Measurements from ENCODE around the gene ST13. TPM values are rescaled to one million over a fixed set of nuclear protein-coding genes. Genes with fewer than 3 reads are reported as not detected.

The ST13 gene
- total RNA-seq, 2 experiments from 2014 or later: 260 to 297 TPM

DNA sequence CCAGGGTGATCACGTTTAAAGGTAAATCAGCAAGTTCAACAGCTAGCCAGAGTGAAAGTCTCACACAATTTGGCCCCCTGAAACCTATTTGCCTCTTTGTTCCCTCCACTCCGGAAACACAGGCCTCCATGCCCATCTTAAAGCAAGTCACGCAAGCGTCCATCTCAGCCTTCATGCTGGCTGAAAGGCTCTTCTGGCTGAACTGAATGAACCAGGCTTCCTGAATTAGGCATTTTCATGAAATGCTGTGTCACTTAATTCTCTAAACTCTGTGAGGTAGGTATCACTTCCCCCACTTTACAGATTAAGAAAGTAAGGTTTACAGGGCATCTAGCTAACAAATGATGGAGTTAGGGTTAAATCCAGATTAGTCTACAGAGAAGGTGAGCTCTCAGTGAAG lies 38.7 kb downstream of the ST13 start:
- H3K27ac Mint-ChIP-seq: peak overlapping the region; percentile 92
- ChIA-PET POLR2A (interaction anchor here (0.6 to 1.8 kb wide), 2 partner anchors 134 to 291 kb away, joined by 7 to 8 read pairs; partner anchors contain the start of gene RBX1), CTCF (interaction anchor here (0.7 to 1.3 kb wide), 2 partner anchors 81 to 185 kb away, joined by 3 to 5 read pairs; no protein-coding TSS in a partner anchor)
- peak overlapping the region; percentile 88 for H3K4me3 Mint-ChIP-seq
- DNase-seq (no peak), ATAC-seq (no peak)
- H3K36me3 Mint-ChIP-seq (ENCODE audit: low read depth): peaks cover 29% of the 10 kb centered on the region
- H3K9me3 Mint-ChIP-seq (ENCODE audit: low read depth): no peaks in the 10 kb centered on the region
- H3K27me3 Mint-ChIP-seq: no peaks in the 10 kb centered on the region
- peaks cover 30% of the 10 kb centered on the region for H3K4me1 Mint-ChIP-seq
- intact Hi-C loops (cut with DNase I, micrococcal nuclease): loop anchor here in 1 of 2 experiments (1.0 kb wide), 1 partner anchor 165 kb away; no protein-coding TSS in a partner anchor

DNA sequence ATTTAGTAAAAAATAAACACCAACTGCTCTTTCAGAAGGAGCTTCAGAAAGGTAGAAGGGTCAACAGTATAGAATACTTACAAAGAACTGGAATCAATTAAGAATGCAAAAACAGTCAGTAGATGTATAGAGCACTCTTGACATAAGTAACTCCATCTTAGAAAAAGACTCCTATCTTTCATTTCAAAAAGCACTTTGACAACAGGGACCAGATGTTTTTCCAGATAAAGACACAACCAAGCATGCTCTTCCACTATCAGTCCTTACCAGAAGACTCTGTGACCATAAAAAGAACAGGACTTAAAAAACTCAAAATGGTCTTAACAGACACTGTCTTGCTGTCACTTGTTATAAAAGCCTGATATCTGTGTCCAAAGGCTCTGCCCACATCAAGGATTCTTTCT lies 42.5 kb downstream of the ST13 start:
- intact Hi-C loops (cut with DNase I, micrococcal nuclease): no loop called here
- Mint-ChIP-seq H3K36me3 (ENCODE audit: low read depth) (peaks cover 30% of the 10 kb centered on the region), H3K4me1 (peaks cover 30% of the 10 kb centered on the region), H3K4me3 (no peak overlapping the region), H3K27me3 (no peaks in the 10 kb centered on the region), H3K27ac (no peak overlapping the region), H3K9me3 (ENCODE audit: low read depth) (no peaks in the 10 kb centered on the region)
- ATAC-seq: no peak
- CTCF ChIA-PET: interaction anchor here (1.0 to 1.2 kb wide), 2 partner anchors 46 to 377 kb away, joined by 3 to 4 read pairs; no protein-coding TSS in a partner anchor
- DNase-seq: no peak
- POLR2A ChIA-PET: interaction anchor here (0.6 kb wide), 1 partner anchor 241 kb away, joined by 3 read pairs; no protein-coding TSS in a partner anchor

DNA sequence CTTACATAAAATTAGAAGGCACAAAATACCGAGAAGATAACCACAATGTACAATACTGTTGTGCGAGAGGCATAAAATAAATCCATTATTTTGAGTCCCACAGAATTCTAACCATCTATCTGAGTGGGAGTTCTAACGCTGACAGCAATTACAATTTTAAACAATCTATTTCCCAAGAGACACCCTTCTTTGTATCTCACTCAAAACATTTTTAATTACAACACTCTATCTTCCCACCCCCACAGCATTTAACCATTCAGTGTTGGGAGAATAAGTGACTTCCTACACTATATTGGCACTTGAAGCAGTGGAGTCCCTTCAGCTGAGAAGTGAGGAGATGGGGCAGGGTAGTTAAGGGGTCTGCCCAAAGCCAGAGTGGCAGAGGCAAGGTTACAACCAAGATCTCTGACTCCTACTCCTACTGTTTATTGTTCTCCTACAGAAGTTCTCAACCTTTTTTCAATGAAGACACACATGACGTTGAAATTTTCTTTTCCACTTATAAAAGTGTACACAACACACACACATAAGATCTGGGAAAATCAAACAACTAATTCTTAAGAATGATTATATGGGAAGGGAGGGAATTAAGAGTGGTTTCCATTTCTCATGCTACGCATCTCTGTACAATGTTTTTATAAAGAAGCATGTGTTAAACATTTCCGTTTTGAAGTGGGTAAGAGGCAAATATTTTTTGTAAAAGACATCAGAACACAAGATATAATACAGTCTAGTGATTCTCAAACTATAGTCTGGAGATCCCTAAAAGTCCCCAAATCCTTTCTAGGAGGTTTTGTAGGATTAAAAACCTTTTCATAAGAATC lies 48.2 kb downstream of the ST13 start:
- H3K27ac Mint-ChIP-seq: no peak overlapping the region
- H3K4me3 Mint-ChIP-seq: no peak overlapping the region
- intact Hi-C loops (cut with DNase I, micrococcal nuclease): no loop called here
- peaks cover 10% of the 10 kb centered on the region for H3K36me3 Mint-ChIP-seq (ENCODE audit: low read depth)
- H3K4me1 Mint-ChIP-seq: peaks cover 18% of the 10 kb centered on the region
- DNase-seq (no peak), ATAC-seq (no peak)
- H3K9me3 Mint-ChIP-seq (ENCODE audit: low read depth): no peaks in the 10 kb centered on the region
- CTCF ChIA-PET: interaction anchor here (0.6 kb wide), 2 partner anchors 153 to 371 kb away, joined by 3 read pairs; no protein-coding TSS in a partner anchor
- no peaks in the 10 kb centered on the region for H3K27me3 Mint-ChIP-seq
- POLR2A ChIA-PET: no interaction called here

DNA sequence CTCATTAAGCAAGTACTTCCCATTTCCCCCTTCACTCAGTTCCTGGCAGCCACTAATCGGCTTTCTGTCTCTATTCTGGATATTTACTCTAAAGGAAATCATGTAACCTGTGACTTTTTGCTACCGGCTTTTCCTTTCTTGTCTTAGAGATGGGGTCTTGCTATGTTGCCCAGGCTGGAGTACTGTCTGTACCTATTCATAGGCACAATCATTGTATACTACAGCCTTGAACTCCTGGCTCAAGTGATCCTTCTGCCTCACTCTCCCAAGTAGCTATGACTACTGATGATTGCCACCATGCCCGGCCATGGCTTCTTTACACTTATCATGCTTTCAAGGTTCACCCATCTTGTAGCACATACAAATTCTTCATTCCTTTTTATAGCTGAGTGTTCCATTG lies 49.7 kb downstream of the ST13 start:
- DNase-seq (no peak), ATAC-seq (no peak)
- Mint-ChIP-seq H3K4me1 (peaks cover 12% of the 10 kb centered on the region), H3K27me3 (no peaks in the 10 kb centered on the region), H3K4me3 (no peak overlapping the region), H3K9me3 (ENCODE audit: low read depth) (no peaks in the 10 kb centered on the region), H3K27ac (no peak overlapping the region), H3K36me3 (ENCODE audit: low read depth) (peaks cover 7% of the 10 kb centered on the region)
- ChIA-PET POLR2A (no interaction called here), CTCF (no interaction called here)
- intact Hi-C loops (cut with DNase I, micrococcal nuclease): no loop called here

DNA sequence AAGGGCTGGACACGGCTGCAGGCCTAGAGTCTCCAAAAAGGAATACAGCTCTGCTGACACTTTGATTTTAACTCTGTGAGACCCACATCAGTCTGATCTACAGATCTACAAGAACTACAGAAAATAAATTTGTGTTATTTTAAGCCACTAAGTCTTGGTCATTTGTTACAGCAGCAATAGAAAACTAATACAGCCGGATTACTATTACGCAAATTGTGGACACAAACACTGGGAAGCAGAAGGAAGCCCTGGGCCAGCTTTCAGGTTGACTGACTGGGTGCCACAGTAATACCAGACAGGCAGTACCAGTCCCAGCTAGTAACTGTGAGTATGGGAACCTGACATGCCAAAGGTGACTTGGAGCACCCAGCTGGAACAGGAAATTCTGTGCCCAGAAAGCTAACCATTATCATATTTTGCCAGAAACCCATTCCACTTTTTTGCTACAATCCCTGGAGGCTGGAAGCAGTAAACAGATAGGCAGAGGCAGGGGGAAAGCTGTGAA lies 50.7 kb downstream of the ST13 start:
- POLR2A ChIA-PET: no interaction called here
- Mint-ChIP-seq H3K27ac (no peak overlapping the region), H3K27me3 (no peaks in the 10 kb centered on the region), H3K4me1 (peaks cover 12% of the 10 kb centered on the region), H3K9me3 (ENCODE audit: low read depth) (no peaks in the 10 kb centered on the region), H3K4me3 (no peak overlapping the region), H3K36me3 (ENCODE audit: low read depth) (peaks cover 7% of the 10 kb centered on the region)
- intact Hi-C loops (cut with DNase I, micrococcal nuclease): no loop called here
- ATAC-seq: no peak
- no peak for DNase-seq
- CTCF ChIA-PET: interaction anchor here (0.6 to 1.2 kb wide), 3 partner anchors 15 to 92 kb away, joined by 3 to 4 read pairs (median 4); no protein-coding TSS in a partner anchor

DNA sequence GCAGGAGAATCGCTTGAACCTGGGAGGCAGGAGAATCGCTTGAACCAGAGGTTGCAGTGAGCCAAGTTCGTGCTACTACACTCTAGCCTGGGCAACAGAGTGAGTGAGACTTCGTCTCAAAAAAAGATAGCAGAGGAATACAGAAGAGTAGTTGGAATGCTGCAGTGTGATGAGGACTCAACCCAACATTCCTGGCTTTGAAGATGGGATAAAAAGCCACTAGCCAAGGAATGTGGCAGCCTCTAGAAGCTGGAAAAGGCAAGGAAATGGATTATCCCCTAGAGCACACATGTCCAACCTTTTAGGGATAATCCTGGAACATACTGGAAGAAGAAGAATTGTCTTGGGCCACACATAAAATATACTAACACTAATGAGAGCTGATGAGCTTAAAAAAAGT lies 51.2 kb downstream of the ST13 start:
- ATAC-seq (no peak), DNase-seq (no peak)
- Mint-ChIP-seq H3K27ac (no peak overlapping the region), H3K9me3 (ENCODE audit: low read depth) (no peaks in the 10 kb centered on the region), H3K4me1 (peaks cover 12% of the 10 kb centered on the region), H3K36me3 (ENCODE audit: low read depth) (peaks cover 7% of the 10 kb centered on the region), H3K27me3 (no peaks in the 10 kb centered on the region), H3K4me3 (no peak overlapping the region)
- POLR2A ChIA-PET: no interaction called here
- CTCF ChIA-PET: interaction anchor here (0.6 to 1.2 kb wide), 2 partner anchors 15 to 16 kb away, joined by 3 to 4 read pairs; no protein-coding TSS in a partner anchor
- intact Hi-C loops (cut with DNase I, micrococcal nuclease): no loop called here

DNA sequence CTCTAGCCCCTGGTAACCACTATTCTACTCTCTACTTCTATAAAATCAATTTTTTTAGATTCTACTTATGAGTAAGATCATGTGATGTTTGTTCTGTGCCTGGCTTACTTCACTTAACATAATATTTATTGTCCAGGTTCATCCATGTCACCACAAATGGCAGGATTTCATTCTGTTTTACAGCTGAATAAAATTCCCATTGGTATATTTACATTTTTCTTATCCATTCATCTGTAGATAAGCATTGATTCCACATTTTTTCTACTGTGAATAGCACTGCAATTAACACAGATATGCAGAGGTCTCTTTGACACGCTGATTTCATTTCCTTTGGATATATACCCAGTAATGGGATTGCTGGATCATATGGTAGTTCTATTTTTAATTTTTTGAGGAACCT lies 53.1 kb downstream of the ST13 start:
- ChIA-PET CTCF (interaction anchor here (0.7 to 1.0 kb wide), 2 partner anchors 11 to 120 kb away, joined by 3 read pairs; no protein-coding TSS in a partner anchor), POLR2A (no interaction called here)
- Mint-ChIP-seq H3K4me3 (no peak overlapping the region), H3K27ac (no peak overlapping the region), H3K4me1 (peaks cover 6% of the 10 kb centered on the region), H3K36me3 (ENCODE audit: low read depth) (peaks cover 11% of the 10 kb centered on the region), H3K9me3 (ENCODE audit: low read depth) (no peaks in the 10 kb centered on the region), H3K27me3 (no peaks in the 10 kb centered on the region)
- ATAC-seq: no peak
- DNase-seq: no peak
- intact Hi-C loops (cut with DNase I, micrococcal nuclease): no loop called here

DNA sequence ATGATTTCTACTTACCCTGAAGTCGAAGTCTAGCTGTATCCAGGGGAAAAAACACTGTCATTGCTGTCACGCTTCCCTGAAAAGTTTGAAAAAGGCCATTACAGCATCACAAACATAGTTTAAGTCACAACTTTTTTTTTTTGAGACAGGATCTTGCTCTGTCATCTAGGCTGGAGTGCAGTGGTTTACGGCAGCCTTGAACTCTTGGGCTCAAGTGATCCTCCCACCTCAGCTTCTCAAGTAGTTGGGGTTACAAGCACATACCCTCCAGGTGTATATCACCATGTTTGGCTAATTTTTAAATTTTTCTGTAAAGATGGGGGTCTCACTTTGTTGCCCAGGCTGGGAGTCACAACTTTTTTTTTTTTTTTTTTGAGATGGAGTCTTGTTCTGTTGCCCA lies 57.4 kb downstream of the ST13 start:
- Mint-ChIP-seq H3K4me3 (no peak overlapping the region), H3K9me3 (ENCODE audit: low read depth) (no peaks in the 10 kb centered on the region), H3K4me1 (no peaks in the 10 kb centered on the region), H3K27ac (no peak overlapping the region), H3K27me3 (no peaks in the 10 kb centered on the region), H3K36me3 (ENCODE audit: low read depth) (peaks cover 9% of the 10 kb centered on the region)
- DNase-seq (no peak), ATAC-seq (no peak)
- ChIA-PET POLR2A (no interaction called here), CTCF (interaction anchor here (1.4 kb wide), 2 partner anchors 95 to 116 kb away, joined by 3 read pairs; no protein-coding TSS in a partner anchor)
- intact Hi-C loops (cut with DNase I, micrococcal nuclease): no loop called here

DNA sequence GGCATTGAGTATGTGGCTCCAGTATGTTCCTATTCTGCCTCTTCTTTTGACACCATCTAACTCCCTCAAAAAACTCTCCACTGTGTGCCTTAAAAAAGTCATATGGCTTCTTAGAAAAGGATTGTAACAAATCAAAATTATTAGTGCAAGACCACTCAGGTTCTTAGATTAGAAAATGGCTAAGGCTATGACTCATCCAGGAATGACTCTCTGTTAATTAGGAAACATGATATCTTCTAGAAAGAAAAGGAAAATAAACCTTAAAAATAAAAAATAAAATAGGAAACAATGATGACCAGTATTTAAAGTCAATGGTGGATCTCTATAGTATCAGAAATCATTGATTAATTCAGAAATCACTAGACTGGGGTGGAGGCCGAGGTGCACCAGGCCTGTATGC lies 59.0 kb downstream of the ST13 start:
- ChIA-PET CTCF (interaction anchor here (0.7 kb wide), 1 partner anchor 98 kb away, joined by 3 read pairs; no protein-coding TSS in a partner anchor), POLR2A (no interaction called here)
- ATAC-seq (no peak), DNase-seq (no peak)
- Mint-ChIP-seq H3K27ac (no peak overlapping the region), H3K4me3 (no peak overlapping the region), H3K4me1 (peaks cover 4% of the 10 kb centered on the region), H3K9me3 (ENCODE audit: low read depth) (no peaks in the 10 kb centered on the region), H3K36me3 (ENCODE audit: low read depth) (peaks cover 18% of the 10 kb centered on the region), H3K27me3 (no peaks in the 10 kb centered on the region)
- intact Hi-C loops (cut with DNase I, micrococcal nuclease): no loop called here

DNA sequence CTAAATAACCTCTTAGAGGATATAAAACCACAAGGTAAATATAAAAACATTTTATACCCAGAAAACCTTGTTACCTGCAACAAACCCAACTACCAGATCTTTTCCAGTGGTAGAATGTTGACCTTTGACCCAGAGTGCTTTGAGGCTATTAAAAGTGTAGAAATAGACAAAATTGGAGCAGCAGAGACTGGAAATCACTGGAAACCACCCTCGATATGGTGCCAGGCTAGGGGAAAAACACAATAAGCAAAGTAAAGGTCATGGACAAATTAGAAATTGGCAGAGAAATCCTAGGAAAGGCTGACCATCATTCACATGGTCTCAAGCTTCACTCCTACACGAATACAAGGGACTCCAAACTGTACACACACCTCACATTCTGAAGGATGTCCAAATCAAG lies 64.0 kb downstream of the ST13 start:
- ChIA-PET POLR2A (no interaction called here), CTCF (no interaction called here)
- Mint-ChIP-seq H3K27me3 (no peaks in the 10 kb centered on the region), H3K36me3 (ENCODE audit: low read depth) (peaks cover 32% of the 10 kb centered on the region), H3K9me3 (ENCODE audit: low read depth) (no peaks in the 10 kb centered on the region), H3K4me1 (peaks cover 10% of the 10 kb centered on the region), H3K27ac (no peak overlapping the region), H3K4me3 (no peak overlapping the region)
- intact Hi-C loops (cut with DNase I, micrococcal nuclease): no loop called here
- no peak for ATAC-seq
- no peak for DNase-seq

DNA sequence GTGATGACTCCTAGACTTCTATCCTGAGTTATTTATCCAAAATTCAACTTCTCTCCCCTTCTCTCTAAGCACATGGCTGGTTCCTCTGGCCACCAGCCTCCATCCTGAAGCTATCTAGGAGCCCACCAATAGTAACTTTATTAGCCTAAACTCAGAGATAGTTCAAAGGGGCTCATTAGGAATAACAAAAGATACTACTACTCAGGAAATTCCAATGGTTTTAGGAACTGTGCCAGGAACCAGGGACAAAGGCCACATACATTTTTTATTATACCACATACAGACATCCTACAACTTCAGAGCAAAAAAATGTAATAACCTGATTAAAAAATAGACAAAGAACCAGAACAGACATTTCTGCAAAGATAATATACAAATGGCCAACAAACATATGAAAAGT lies 65.2 kb downstream of the ST13 start:
- ATAC-seq: no peak
- Mint-ChIP-seq H3K27me3 (no peaks in the 10 kb centered on the region), H3K9me3 (ENCODE audit: low read depth) (no peaks in the 10 kb centered on the region), H3K36me3 (ENCODE audit: low read depth) (peaks cover 38% of the 10 kb centered on the region), H3K27ac (no peak overlapping the region), H3K4me1 (peaks cover 10% of the 10 kb centered on the region), H3K4me3 (no peak overlapping the region)
- intact Hi-C loops (cut with DNase I, micrococcal nuclease): no loop called here
- no peak for DNase-seq
- CTCF ChIA-PET: interaction anchor here (0.7 kb wide), 1 partner anchor 736 kb away, joined by 3 read pairs; no protein-coding TSS in a partner anchor
- POLR2A ChIA-PET: no interaction called here

DNA sequence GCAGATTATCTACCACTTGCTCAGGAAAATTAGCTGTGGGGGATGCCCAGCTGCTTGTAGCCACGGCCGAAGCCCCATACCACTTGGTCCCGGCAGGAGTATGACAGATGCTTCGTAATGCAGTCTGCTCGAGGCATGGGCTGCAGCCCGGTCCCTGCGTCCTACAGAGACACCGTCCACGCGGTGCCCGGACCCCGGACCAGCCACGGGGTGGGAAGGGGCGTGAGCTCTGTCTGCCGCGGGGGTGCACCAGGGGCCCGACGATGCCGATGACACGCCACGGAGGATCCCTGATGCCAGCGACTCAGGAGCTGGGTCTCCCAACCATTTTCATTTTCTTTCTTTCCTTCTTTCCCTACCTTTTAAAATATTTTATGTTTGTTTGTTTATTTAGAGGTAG lies 67.3 kb downstream of the ST13 start:
- intact Hi-C loops (cut with DNase I, micrococcal nuclease): no loop called here
- no peak for DNase-seq
- CTCF ChIA-PET: interaction anchor here (0.6 kb wide), 1 partner anchor 308 kb away, joined by 3 read pairs; no protein-coding TSS in a partner anchor
- H3K27me3 Mint-ChIP-seq: no peaks in the 10 kb centered on the region
- H3K4me1 Mint-ChIP-seq: peaks cover 10% of the 10 kb centered on the region
- POLR2A ChIA-PET: no interaction called here
- no peak overlapping the region for H3K4me3 Mint-ChIP-seq
- no peak overlapping the region for H3K27ac Mint-ChIP-seq
- H3K36me3 Mint-ChIP-seq (ENCODE audit: low read depth): peaks cover 38% of the 10 kb centered on the region
- no peaks in the 10 kb centered on the region for H3K9me3 Mint-ChIP-seq (ENCODE audit: low read depth)
- no peak for ATAC-seq
